Progenitor cell of endocrine pancreas (in vitro differentiated cells): ENCODE measurements around the gene NEDD9. TPM values are rescaled to one million over a fixed set of nuclear protein-coding genes. Genes with fewer than 3 reads are reported as not detected.
A peak's percentile ranks its signal among the peaks of the same experiment; 100 is the strongest.

Source experiments
- DNase-seq: peaks from one replicate; pipeline ENCODE4 v3.0.0; 2021; ENCODE audit warnings: low spot score; ENCODE audit not compliant: unreplicated experiment
- H3K27ac Mint-ChIP-seq: 2 replicates; pipeline ENCODE4 v1.8.0; 2021; ENCODE audit warnings: mild to moderate bottlenecking, moderate library complexity, mixed read lengths
- H3K27me3 Mint-ChIP-seq: 2 replicates; pipeline ENCODE4 v1.8.0; 2021; ENCODE audit warnings: mixed read lengths
- H3K36me3 Mint-ChIP-seq: 2 replicates; pipeline ENCODE4 v1.8.0; 2022; ENCODE audit warnings: mixed read lengths; ENCODE audit not compliant: insufficient read depth
- H3K4me1 Mint-ChIP-seq: 2 replicates; pipeline ENCODE4 v1.8.0; 2021; ENCODE audit warnings: low read depth, mixed read lengths
- H3K4me3 Mint-ChIP-seq: 2 replicates; pipeline ENCODE4 v1.8.0; 2021; ENCODE audit warnings: low read depth, mild to moderate bottlenecking, moderate library complexity, mixed read lengths
- H3K9me3 Mint-ChIP-seq: 2 replicates; pipeline ENCODE4 v1.8.0; 2021; ENCODE audit warnings: low read depth, mixed read lengths
- CTCF ChIP-seq: fragments of 200-600 bp; sonication (generic); IDR thresholded peaks from one replicate; pipeline ENCODE4 v1.5.0; 2021; ENCODE audit warnings: antibody characterized with exemption, mild to moderate bottlenecking; ENCODE audit not compliant: unreplicated experiment
- total RNA-seq: library from RNA; stranded (reverse); gene quantifications from 2 replicates; pipeline ENCODE4 v1.2.1, GENCODE V29; 2021

NEDD9 gene
- total RNA-seq, 1 donor from 2014 or later: 14.1 TPM

- no peak for TF ChIP-seq CTCF
- Mint-ChIP-seq H3K4me1 (peaks cover 1% of the 10 kb centered on the region), H3K9me3 (no peaks in the 10 kb centered on the region), H3K27me3 (peaks cover 29% of the 10 kb centered on the region), H3K36me3 (no peaks in the 10 kb centered on the region), H3K27ac (no peak overlapping the region), H3K4me3 (no peak overlapping the region)
- DNase-seq: no peak
Measured at GRCh38 chr6:11155589-11155988, 76.9 kb downstream of the NEDD9 start.

GRCh38 chr6:11153447-11153846 lies 79.0 kb downstream of the NEDD9 start:
- peaks cover 29% of the 10 kb centered on the region for H3K27me3 Mint-ChIP-seq
- no peaks in the 10 kb centered on the region for H3K36me3 Mint-ChIP-seq
- peaks cover 1% of the 10 kb centered on the region for H3K4me1 Mint-ChIP-seq
- no peak for TF ChIP-seq CTCF
- no peak for DNase-seq
- peak overlapping the region; percentile 61 for H3K4me3 Mint-ChIP-seq
- no peaks in the 10 kb centered on the region for H3K9me3 Mint-ChIP-seq
- H3K27ac Mint-ChIP-seq: no peak overlapping the region

GRCh38 chr6:11152581-11152980 lies 79.9 kb downstream of the NEDD9 start:
- H3K4me3 Mint-ChIP-seq: no peak overlapping the region

GRCh38 chr6:11151488-11151887 lies 81.0 kb downstream of the NEDD9 start:
- no peak overlapping the region for H3K27ac Mint-ChIP-seq
- peaks cover 1% of the 10 kb centered on the region for H3K4me1 Mint-ChIP-seq
- no peak for TF ChIP-seq CTCF
- H3K27me3 Mint-ChIP-seq: peaks cover 29% of the 10 kb centered on the region
- no peaks in the 10 kb centered on the region for H3K9me3 Mint-ChIP-seq
- no peaks in the 10 kb centered on the region for H3K36me3 Mint-ChIP-seq
- DNase-seq: no peak
- H3K4me3 Mint-ChIP-seq: no peak overlapping the region

More at GRCh38 chr6:11152581-11152980, 79.9 kb downstream of the NEDD9 start:
- no peak for DNase-seq
- H3K9me3 Mint-ChIP-seq: no peaks in the 10 kb centered on the region
- peaks cover 29% of the 10 kb centered on the region for H3K27me3 Mint-ChIP-seq
- H3K4me1 Mint-ChIP-seq: peaks cover 1% of the 10 kb centered on the region
- no peaks in the 10 kb centered on the region for H3K36me3 Mint-ChIP-seq
- no peak for TF ChIP-seq CTCF
- H3K27ac Mint-ChIP-seq: no peak overlapping the region

- Mint-ChIP-seq H3K27ac (no peak overlapping the region), H3K4me3 (no peak overlapping the region), H3K4me1 (peaks cover 1% of the 10 kb centered on the region), H3K36me3 (no peaks in the 10 kb centered on the region), H3K27me3 (peaks cover 21% of the 10 kb centered on the region), H3K9me3 (no peaks in the 10 kb centered on the region)
- no peak for DNase-seq
- no peak for TF ChIP-seq CTCF
Measured at GRCh38 chr6:11149551-11149950, 82.9 kb downstream of the NEDD9 start.
